Measurements from ENCODE around the gene CFAP299. TPM values are rescaled to one million over a fixed set of nuclear protein-coding genes. Genes with fewer than 3 reads are reported as not detected.

The CFAP299 gene
- polyA plus RNA-seq, 3 donors = 0.60 to 1.4 (median 0.84) TPM

DNA sequence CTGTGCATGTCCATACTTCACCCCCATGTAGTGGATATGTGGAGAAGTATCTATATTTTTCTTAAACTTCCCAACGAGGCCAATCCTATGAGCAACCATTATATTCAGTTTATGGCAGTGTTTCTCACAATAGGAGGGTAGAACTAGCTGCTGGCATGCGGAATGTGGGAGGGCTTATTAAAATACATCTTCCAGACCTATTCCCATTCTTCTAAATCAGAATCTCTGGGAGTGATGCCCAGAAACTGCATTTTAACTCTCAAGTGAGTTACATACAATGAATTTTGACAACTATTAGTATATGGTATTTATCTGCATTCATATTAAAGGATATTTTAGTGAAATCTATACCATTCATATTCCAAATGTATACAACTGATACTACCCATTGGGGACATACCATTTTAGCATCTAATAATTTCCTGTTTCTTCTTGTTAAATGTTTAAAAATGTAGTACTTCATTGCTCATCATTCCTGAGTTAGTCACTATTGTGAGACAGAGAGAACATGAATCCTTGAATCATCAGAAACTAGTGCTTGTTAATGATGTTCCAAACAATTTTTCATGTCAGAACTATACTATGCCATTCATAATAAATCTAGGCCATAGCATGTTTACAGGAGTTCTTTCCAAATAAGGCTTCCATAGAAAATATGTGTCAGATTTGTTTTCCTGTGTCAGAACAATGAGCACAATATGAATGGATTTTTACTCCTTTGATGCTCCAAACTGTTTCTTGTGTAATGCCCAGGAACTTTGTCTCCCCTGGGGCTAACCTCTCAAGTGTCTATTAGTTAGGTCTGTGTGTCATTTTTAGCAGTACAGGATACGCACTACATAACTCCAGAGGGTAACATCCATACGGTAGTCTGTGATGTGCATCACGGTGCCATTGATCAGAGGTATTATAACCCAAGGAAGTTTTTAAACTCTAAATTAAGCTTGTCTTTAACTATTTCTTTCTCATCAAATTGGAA is 496.1 kb downstream of the CFAP299 start:
- no peak for DNase-seq

DNA sequence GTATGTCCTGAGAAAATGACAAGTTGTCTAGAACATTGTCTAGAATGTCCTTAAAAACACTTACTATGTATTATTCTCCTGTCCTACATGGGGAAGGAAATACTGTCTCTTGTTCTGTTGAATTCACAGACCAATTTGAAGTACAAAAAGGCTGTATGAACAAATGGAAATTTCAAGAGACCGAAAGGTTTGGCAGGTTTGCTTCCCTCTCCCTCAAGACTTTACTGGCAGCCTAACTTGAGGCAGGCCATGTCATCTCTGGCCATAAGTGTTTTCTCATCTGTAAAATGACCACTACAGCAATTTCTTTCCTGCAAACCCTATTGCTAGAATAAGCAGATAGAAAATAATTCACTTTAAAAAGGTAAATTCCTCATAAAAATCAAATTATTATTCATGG is 503.8 kb downstream of the CFAP299 start:
- DNase-seq = no peak

DNA sequence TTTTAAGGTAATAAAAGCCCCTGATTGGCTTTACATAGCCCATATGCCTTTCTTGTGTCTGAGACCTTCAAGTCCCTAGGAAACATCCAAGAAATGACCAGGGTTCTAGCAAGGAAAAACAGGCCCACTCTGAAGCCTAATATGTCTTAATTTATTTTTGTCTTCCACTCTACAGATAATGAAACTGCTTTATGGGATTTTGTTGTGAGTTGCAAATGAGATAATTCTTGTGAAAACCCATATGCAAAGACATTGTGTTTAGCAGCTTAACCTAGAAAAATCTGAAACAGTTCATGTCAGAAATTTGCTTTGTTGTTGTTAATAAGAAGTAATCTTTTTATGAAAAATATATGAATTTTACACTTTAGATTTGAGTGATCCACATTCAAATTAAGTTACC is 504.3 kb downstream of the CFAP299 start:
- no peak for DNase-seq

DNA sequence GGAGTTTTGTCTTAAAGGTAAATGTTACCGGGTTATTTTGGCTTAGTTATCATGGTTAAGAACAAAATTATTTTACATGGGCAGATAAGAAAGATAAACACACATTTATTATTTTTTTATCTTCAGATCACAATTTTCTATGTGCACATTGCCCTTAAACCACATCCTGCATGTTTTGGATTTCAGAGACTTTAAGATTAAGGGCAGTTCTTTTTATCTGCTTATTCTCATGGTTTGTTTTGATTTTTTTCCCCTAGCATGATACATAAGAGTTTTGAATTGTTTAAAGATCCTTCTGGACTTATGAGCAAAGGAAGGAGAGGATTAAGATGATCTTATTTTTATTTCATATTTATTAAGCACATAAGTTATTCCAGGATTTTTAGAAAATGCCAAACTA is 504.9 kb downstream of the CFAP299 start:
- no peak for DNase-seq

DNA sequence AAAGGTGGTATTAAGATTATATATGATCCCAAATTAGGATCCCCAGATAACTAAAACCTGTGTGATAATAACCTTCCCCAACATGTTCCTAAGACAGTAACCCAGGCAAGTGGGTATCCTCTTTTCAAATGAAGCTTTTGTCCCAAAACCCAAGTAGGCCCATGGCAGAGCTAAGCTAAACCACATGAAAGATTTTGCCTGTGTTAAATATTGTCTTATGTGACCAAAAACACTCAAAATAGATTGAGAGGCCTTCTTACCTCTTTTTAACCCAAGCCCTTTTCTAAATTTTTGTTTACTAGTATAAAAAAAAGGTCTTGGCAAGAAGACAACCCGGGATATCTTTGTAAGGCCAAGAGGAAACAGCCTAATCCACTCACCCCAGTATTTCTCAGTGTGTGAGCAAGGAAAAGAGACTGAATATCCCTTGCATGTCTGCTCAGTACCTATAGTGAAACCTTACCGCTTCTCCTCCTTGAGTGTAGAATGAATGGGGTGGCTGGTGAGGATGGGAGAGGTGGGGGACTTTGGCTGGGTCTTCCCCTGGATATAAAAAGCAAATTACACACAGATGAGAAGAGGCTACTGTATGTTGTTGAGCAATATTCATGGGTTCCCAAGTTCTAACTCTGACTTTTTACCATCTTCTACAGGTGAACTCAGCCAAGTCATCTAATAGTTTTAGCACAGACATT is 506.2 kb downstream of the CFAP299 start:
- DNase-seq = no peak

DNA sequence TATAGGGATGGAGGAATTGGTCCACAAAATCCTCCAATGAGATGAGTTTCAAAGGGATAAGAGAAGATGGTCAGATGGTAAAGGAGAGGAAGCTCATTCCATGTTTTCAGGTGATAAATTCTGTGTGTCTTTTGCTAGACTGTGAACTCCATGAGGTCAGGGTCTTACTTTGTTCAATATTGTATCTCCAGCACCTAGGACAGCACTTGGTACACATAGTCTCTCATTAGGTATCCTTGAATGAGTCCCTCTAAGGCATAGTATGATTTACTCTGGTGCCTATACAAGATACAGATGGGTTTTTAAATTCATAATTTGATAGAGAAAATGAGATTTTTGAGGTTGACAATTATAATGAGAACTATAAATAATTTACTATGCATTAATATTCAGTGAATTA is 510.7 kb downstream of the CFAP299 start:
- no peak for DNase-seq

DNA sequence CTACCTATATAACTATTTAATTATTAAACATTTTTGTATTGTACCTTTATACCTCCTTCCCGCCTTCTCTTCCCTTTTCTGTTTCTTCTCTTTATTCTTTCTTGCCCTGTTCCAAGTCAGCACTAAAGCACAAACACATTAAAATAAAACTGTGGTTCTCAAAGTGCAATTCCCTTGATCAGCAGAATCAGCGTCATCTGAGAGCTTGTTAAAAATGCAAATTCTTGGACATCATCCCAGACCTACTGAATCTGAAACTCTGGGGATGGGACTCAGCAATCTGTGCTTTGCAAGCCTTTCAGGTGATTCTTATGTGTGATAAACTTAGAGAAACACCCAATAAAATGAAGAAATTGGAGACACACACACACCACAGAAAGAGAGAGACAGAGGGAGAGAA is 516.5 kb downstream of the CFAP299 start:
- no peak for DNase-seq

DNA sequence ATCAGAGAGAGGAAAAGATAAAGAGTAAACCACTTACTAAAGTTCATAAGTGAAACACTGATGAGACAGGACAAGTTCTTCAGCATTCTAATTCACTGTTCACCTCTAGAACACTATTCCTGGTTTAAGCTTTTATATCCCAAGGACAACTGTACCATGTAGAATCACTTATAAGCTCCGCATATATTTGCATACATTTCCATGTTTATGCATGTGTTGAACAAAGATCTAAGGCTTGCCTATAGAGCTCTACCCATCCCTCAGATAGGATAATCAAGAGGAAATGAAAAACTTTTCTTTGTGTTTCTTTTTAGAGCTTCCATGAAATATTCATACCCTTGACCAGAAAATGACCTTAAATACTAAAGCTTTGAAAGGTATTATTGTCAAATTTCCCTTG is 538.0 kb downstream of the CFAP299 start:
- DNase-seq = no peak

DNA sequence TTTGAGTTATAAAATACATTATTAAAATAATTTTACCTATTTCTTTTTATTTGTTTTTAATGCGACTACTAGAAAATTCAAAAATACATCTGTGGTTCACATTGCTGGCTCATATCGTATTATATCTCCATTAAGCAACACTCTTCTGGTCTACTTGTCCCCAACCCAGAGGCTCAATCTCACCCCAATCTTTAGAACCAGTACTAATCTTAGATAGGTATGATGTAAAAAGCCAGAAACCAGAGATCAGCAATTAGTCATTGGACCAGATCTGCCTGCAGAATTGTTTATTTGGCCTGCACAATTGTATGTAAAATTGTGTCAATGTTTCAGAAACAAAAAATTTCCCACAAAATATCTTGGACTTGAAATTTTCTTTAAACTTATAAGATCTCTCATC is 539.4 kb downstream of the CFAP299 start:
- no peak for DNase-seq

DNA sequence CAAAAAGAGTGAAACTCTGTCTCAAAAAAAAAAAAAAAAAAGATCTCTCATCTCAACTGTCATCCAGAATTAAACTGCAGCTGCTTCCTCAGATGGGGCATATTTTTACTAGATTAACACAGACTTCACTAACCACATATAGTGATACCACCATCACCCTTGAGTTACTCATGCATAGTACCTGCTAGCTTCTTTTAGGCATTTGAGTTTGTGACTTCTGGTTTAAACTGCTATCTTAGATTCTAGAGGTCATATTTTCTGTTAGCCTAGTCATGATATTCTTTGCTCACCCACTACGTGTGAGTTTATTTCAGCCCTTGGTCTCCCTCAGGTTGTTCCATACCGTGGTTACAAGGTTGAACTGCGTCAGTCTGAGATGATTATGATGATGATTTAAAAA is 540.1 kb downstream of the CFAP299 start:
- DNase-seq = no peak

DNA sequence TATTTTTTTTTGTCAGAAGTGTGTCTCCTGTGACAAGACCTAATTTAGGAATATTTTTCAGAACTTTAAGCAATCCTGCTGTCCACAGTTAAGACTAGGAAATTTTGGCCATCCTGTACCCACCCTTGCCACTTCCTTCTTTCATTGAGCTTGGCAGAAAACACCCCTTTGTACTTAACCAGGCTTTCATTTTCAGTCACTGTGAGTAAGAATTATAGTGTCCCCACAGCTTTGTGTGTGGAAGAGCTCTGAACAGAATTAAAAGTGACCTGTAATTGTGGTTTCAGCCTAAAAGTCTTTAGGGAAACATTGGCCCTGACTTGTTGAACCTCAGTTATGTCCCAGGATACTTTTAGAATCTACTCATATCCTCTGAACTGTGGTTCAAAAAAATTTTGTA is 541.3 kb downstream of the CFAP299 start:
- no peak for DNase-seq

DNA sequence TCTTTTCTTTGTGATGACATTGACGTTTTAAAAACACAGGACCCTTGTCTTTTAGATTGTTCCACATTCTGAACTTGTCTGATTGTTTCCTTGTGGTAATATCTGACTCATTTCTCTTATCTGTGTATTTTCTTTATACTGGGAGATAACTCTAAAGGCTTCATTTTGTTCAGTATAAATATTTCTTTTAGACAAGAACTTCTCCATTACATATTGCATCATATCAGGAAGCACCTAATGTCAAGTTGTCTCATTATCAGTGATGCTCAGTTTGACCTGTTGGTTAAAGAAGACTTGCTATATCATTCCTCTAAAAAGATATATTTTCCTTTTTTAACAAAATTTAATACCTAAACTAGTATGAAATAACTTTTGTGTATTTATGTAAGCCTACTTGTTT is 542.7 kb downstream of the CFAP299 start:
- DNase-seq = no peak

DNA sequence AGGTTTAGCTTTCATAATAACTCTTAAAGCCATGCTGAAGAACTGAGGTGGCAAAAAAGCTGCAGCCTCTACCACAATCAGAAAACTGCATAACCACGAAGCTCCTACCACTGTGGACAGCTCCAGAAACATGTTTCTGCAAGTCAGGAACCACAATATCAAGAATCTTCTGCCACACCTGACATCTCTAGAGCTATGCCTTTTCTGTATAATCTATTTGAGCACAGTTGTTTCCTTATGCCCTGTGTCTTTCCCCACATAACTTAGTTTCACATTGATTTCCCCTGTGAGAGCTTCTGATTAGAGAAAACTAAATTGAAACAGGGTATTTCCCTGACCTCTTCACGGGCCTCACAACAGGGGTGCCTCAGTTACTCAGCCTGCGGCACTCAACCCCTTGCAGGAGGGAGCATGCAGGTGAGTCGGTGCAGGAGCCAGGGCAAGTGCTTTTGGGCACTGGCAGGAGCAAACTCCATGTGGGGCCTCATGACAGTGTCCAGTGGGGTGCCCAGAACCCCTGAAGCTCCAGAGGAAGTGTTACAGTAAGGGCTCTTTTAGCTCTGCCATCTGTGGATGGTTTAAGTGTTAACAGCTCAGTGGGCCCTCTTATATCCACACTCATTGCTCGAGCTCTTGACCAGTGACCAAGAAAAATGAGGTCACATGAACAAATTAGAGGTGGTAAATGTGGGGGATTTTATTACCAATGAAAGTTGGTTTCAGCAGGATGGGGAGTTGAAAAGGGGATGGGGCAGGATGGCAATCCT is 562.2 kb downstream of the CFAP299 start:
- no peak for DNase-seq

DNA sequence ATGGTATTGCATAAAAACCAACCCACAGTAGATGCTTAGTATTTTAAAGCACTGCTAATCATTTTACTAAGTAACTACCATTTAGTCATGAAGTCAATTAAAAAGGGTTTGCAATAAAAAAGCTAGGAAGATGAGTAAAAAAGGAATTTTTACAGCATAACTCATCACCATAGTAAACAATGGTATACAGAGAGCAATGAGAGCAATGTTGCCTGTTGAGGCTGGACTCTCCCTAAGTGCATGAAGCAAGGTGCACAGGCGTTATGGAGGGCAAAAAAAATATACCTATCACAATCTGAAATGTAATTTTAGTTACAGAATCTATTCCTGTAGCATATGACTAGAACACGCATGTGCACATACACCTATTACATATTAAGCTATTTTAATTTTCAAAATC is 565.4 kb downstream of the CFAP299 start:
- no peak for DNase-seq

DNA sequence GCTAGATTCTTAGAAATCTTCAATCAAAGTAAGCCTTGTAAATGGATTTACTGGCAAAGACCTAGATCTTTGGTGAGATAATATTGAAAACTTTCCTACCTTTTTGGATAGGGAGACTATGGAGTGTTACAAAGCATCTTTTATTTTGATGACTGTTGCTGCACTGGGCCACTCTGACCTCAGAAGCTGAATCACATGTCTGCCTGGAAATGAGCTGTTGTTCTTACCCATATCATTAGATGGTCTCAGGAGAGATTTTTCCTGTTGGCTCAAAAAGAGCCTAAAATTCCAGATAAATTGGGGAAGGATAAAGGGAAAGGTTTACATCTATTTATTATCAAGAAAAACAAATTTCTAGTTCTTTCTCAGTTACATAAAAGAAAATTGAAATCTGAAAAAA is 567.5 kb downstream of the CFAP299 start:
- no peak for DNase-seq

DNA sequence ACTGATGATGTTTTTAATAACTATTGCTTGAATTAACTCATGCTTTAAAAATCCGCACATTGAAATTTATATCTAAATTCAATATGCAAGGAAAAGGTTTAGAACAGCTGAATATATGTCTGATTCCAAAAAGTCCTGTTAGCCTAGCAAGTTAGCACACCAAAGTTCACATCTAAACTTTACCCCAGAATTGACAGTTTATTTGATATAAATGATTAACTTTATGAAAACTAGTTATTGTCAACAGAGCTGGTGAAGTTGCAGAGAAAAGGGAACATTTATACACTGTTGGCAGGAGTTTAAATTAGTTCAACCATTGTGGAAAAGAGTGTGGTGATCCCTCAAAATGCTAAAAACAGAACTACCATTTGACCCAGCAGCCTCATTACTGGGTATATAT is 574.4 kb downstream of the CFAP299 start:
- no peak for DNase-seq

DNA sequence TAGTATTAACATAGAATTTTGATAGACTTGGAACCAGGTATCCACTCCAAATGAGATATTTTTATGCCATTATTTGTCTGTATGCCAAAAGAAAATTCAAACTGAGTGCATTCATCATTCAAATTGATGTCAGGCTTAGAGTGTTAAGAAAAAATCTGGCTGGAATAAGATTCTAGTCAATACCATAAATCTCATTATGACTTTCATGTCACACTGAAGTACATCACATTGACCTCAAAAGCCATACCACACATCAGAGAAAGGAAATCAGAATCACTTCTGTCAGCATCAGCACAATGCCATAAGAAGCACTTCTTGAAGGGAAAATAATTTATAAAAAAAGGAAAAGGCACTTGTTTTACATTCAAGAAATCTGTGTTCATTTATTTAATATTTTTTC is 575.9 kb downstream of the CFAP299 start:
- DNase-seq = no peak

DNA sequence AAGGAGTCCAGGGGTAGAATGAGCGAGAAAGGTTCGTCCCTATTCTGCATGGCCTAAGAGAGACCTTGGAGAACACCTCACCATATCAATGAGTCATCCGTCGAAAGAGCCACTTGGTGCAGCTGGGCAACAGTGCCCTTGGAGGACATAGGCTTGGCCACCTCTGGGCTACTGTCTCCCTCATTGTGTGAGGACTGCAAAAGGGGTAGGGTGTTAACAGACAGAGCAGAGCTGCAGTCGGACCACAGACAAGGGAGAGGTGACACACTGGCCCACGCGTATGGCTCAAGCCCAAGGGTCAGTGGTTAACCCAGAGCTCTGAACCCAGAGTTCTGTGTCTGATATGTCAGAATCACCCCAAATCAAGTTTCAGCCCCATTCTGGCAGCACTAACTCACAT is 576.8 kb downstream of the CFAP299 start:
- no peak for DNase-seq

DNA sequence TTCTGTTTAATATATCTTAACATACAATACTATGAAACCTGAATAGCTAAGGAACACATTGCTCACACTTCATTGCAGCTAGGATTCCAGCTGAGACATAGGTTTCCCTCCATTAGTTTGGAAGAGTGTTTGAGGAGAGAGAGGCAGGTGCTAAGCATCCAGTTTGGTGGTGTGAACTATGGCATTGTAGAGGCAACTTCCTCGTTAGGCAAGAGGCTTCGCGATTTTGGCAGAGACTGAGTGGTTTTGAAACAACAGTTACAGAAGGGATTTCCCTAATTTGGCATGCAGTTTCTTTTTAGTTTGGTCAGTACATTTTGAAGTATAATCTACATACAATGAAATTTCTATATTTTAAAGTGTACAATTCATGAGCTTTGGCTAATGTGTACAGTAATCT is 577.9 kb downstream of the CFAP299 start:
- DNase-seq = no peak

DNA sequence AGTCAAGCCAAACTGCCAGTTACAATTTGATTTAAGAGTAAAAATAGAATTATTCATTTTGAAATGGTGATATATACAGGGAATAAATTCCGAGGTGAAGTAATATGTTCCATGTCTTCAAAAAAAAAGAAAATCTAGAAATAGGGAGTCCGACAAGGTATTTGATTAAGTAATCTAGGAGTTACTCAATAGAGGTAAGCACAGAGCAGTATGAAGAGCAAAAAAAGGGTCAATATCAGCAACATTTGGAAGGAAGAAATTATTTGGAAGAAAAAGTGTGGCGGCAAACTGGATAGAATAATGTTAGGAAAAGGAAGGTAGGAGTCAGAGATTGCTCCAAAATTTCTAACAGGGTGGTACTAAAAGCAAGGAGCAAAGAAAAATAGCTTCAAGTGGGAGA is 581.2 kb downstream of the CFAP299 start:
- DNase-seq = no peak

DNA sequence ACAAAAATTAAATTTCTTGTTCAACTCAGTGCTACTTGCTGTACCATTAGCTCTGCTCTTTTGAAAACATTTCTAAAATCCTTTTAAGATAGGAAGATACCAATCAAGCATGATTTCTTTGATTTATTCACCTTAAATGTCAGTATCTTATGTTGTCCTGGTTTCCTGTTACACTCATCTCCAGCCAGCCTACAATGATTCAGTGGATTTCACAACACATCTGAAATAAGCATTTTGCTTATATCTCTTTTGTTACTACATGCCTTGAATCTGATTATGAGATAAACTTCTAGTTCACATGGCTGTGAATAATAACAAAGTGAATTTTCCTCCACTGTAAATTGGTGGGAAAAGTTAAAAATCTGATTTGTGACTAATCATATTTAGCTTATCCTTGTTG is 582.5 kb downstream of the CFAP299 start:
- DNase-seq = no peak

DNA sequence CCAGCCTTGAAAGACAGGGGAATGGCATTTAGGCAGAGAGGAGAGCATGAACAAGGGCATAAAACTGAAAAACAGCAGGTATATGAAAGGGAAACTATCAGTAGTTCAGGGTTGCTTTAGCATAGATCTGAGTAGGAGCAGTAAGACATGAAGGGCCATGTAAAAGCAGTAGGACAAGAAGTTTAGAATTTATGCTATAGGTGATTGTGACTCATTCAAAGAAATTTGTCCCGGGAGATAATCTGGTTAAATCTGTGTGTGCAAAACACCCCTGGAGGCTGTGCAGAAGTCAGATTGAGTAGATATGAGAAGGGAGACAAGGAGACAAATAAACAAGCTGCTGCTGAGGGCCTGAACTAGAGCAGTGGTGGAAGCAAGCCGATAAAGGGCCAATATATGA is 585.9 kb downstream of the CFAP299 start:
- no peak for DNase-seq

DNA sequence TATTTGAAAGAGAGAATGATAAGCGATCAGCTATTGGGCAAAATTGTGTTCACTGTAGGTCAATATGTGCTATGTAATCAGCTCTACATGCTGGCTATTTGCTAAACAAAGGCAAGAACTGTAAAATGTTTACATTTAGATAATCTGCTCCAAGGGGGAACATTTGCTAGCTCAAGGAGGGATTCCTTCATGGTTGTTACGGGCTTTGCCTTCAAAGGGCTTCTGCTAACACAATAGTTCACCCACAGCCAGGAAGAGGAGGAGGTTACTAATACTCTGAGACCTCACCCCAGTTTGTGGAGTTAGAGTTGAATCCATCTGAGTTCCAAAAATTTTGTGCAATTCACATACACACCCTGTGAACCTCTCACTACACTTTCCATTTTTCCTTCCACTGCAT is 587.4 kb downstream of the CFAP299 start:
- DNase-seq = no peak
